Stomach (tissue), 4 donors: ENCODE results near the gene TP53BP2.

ENCODE experiments used
- CTCF ChIP-seq, 7 experiments: fragments of 450-650 bp in 4 of 7; fragments of 200-600 bp in 3 of 7; sonication (generic) in 3 of 7; IDR thresholded peaks; one replicate each; pipeline ENCODE4 v1.5.1; 2016 to 2019; ENCODE audit warnings: antibody characterized with exemption in 7 of 7, control low read depth in 2 of 7, mild to moderate bottlenecking in 1 of 7
- POLR2AphosphoS5 ChIP-seq, 3 donors: sonication (generic); formaldehyde crosslinking; IDR thresholded peaks; one replicate each; pipeline ENCODE4 v1.6.1; 2016; ENCODE audit warnings: antibody characterized with exemption in 3 of 3

GRCh38 chr1:223803211-223803610 is 42.5 kb downstream of the TP53BP2 start:
- TF ChIP-seq POLR2AphosphoS5 (IDR thresholded peaks at IDR 0.05) (no peak), CTCF (IDR thresholded peaks at IDR 0.05) (no peak)
